Measurements from ENCODE around the gene HHIPL1.

The HHIPL1 gene

DNA sequence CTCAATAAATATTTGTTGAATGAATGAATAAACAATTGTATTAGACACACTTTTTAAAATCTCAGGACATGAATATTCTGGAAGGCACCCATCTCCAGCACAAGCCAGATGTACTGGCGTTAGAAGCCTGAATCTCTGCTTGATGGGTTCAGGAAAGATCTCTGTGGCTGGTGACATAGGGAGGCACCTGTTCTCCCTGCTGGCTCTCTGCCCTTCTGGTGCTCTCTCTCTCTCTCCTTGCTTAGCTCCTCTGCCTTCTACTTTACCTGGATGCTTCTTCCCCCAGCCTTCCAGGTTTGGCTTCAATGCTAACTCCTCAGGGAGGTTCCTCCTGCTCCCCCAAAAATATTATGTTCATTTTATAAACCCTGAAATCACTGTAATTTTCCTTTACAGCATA is 40.7 kb downstream of the HHIPL1 start:
- Histone ChIP-seq H3K9me2 (replicated peaks; ENCODE audit: low read depth, low read length) (no peaks in the 10 kb centered on the region), H3K9me3 (ENCODE audit: insufficient read depth, low read depth, low read length) (no peaks in the 10 kb centered on the region), H2AFZ (ENCODE audit: low read length) (no peak overlapping the region), H3K4me2 (ENCODE audit: low read depth, low read length, poor library complexity, severe bottlenecking) (no peak overlapping the region), H3K36me3 (ENCODE audit: insufficient read depth, low read length) (no peaks in the 10 kb centered on the region), H3K4me3 (ENCODE audit: low read length, poor library complexity, severe bottlenecking) (no peak overlapping the region), H3F3A (ENCODE audit: low read depth) (no peaks in the 10 kb centered on the region), H3K79me2 (ENCODE audit: insufficient read depth, low read length) (no peaks in the 10 kb centered on the region), H4K20me1 (ENCODE audit: insufficient read depth, low read length, poor library complexity, severe bottlenecking) (no peaks in the 10 kb centered on the region), H3K4me1 (ENCODE audit: insufficient read depth, low read length, poor library complexity, severe bottlenecking) (peaks cover 10% of the 10 kb centered on the region), H3K27me3 (ENCODE audit: insufficient read depth, low read length, poor library complexity, severe bottlenecking) (no peaks in the 10 kb centered on the region), H3K9ac (ENCODE audit: low read depth, low read length, poor library complexity, severe bottlenecking) (no peak overlapping the region)
- TF ChIP-seq, protein P1, sequence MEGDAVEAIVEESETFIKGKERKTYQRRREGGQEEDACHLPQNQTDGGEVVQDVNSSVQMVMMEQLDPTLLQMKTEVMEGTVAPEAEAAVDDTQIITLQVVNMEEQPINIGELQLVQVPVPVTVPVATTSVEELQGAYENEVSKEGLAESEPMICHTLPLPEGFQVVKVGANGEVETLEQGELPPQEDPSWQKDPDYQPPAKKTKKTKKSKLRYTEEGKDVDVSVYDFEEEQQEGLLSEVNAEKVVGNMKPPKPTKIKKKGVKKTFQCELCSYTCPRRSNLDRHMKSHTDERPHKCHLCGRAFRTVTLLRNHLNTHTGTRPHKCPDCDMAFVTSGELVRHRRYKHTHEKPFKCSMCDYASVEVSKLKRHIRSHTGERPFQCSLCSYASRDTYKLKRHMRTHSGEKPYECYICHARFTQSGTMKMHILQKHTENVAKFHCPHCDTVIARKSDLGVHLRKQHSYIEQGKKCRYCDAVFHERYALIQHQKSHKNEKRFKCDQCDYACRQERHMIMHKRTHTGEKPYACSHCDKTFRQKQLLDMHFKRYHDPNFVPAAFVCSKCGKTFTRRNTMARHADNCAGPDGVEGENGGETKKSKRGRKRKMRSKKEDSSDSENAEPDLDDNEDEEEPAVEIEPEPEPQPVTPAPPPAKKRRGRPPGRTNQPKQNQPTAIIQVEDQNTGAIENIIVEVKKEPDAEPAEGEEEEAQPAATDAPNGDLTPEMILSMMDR (conservative IDR thresholded peaks at IDR 0.05; ENCODE audit: low read length) = no peak
- no peak for TF ChIP-seq EZH2phosphoT487 (IDR thresholded peaks at IDR 0.05; ENCODE audit: borderline replicate concordance)

DNA sequence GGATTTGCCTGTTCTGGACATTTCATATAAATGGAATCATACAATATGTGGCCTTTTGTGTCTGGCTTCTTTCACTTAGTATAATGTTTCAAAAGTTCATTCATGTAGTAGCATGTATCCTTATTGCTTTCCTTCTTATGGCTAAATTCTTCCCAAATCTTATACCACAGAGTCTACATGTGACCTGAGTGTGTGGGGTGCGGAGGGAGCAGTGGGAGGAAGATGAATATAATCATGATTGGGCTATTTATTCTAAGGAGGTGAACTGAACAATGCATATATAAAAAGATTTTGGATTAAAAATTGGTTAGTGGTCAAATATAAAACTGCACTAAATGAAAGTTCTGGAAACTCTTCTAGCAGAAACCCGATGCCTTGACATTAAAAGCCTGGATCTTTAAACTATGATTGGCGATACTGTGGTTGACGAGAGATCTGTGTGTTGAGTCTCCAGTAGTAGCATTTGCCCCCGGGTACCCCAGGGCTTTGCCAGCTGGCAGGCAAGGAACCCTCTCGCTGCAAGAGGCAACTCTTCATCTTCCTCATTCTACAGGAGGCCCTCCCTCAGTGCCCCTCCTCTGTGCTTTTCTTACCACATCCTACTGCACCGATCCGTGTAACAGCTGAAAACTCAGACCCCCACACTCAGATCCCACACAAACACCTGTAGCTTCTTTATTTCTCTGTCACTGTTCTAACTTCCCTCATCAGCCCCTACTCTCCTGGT is 41.8 kb downstream of the HHIPL1 start:
- Histone ChIP-seq H3K4me2 (ENCODE audit: low read depth, low read length, poor library complexity, severe bottlenecking) (peak overlapping the region; percentile 42), H3K9me3 (ENCODE audit: insufficient read depth, low read depth, low read length) (no peaks in the 10 kb centered on the region), H3K4me1 (ENCODE audit: insufficient read depth, low read length, poor library complexity, severe bottlenecking) (peaks cover 10% of the 10 kb centered on the region), H3K9me2 (replicated peaks; ENCODE audit: low read depth, low read length) (no peaks in the 10 kb centered on the region), H2AFZ (ENCODE audit: low read length) (peak overlapping the region; percentile 37; the same call in 1 of the 2 replicates), H3F3A (ENCODE audit: low read depth) (no peaks in the 10 kb centered on the region), H3K36me3 (ENCODE audit: insufficient read depth, low read length) (no peaks in the 10 kb centered on the region), H3K4me3 (ENCODE audit: low read length, poor library complexity, severe bottlenecking) (no peak overlapping the region), H4K20me1 (ENCODE audit: insufficient read depth, low read length, poor library complexity, severe bottlenecking) (no peaks in the 10 kb centered on the region), H3K9ac (ENCODE audit: low read depth, low read length, poor library complexity, severe bottlenecking) (no peak overlapping the region), H3K27me3 (ENCODE audit: insufficient read depth, low read length, poor library complexity, severe bottlenecking) (no peaks in the 10 kb centered on the region), H3K79me2 (ENCODE audit: insufficient read depth, low read length) (no peaks in the 10 kb centered on the region)
- TF ChIP-seq, protein P1 (conservative IDR thresholded peaks at IDR 0.05; ENCODE audit: low read length) = no peak
- no peak for TF ChIP-seq EZH2phosphoT487 (IDR thresholded peaks at IDR 0.05; ENCODE audit: borderline replicate concordance)

DNA sequence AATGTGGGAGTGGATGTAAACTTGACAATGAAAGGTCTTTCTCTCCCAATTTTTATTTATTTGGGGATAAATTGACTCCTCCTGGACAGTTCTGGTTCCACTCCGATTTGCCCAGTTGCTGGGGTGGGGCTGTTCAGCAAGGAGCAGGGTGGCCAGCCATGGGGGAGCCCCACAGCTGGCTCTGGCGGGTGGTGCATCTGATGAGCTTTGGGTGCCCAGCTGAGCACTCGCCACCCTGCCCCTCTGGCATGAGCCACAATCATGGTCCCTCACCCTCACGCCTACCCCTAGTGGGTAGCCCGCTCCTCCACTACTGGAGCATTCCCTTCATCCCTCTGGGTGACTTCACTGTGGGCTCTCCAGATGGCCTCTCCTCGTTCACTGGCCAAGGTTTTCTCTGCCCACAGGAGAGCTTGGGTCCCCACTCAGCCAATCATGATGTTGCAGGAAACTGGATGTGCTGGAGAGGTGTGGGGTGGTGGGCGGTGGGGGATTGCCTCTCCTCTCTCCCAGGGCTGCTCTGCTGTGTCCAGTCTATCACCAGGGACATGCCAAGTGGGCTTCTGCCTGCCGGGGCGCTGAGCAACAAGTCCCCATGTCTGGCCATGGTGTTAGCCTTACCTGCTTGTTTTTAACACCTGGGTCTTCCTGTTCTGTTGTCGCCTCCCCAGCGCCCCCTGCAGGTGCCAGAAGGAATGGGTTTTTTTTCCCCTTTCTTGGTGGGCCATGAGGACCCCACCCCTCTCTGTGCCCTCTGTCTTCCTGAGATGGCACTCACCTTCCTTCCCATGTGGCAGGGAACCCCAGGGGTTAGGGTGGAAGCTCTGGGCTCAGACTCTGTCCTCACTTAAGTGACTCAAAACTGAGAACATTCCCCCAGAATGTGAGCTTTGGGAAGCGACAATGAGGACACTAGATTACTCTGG is 42.6 kb downstream of the HHIPL1 start:
- no peak for TF ChIP-seq EZH2phosphoT487 (IDR thresholded peaks at IDR 0.05; ENCODE audit: borderline replicate concordance)
- TF ChIP-seq, protein P1 (conservative IDR thresholded peaks at IDR 0.05; ENCODE audit: low read length) = peak; percentile 89
- no peaks in the 10 kb centered on the region for H4K20me1 ChIP-seq (ENCODE audit: insufficient read depth, low read length, poor library complexity, severe bottlenecking)
- no peaks in the 10 kb centered on the region for H3K9me3 ChIP-seq (ENCODE audit: insufficient read depth, low read depth, low read length)
- no peak overlapping the region for H3K9ac ChIP-seq (ENCODE audit: low read depth, low read length, poor library complexity, severe bottlenecking)
- no peaks in the 10 kb centered on the region for H3K79me2 ChIP-seq (ENCODE audit: insufficient read depth, low read length)
- H3K9me2 ChIP-seq (replicated peaks; ENCODE audit: low read depth, low read length) = no peaks in the 10 kb centered on the region
- no peaks in the 10 kb centered on the region for H3K27me3 ChIP-seq (ENCODE audit: insufficient read depth, low read length, poor library complexity, severe bottlenecking)
- peak overlapping the region; percentile 37; the same call in 1 of the 2 replicates for H2AFZ ChIP-seq (ENCODE audit: low read length)
- no peaks in the 10 kb centered on the region for H3F3A ChIP-seq (ENCODE audit: low read depth)
- H3K36me3 ChIP-seq (ENCODE audit: insufficient read depth, low read length) = no peaks in the 10 kb centered on the region
- H3K4me3 ChIP-seq (ENCODE audit: low read length, poor library complexity, severe bottlenecking) = no peak overlapping the region
- H3K4me2 ChIP-seq (ENCODE audit: low read depth, low read length, poor library complexity, severe bottlenecking) = peak overlapping the region; percentile 42
- H3K4me1 ChIP-seq (ENCODE audit: insufficient read depth, low read length, poor library complexity, severe bottlenecking) = peaks cover 10% of the 10 kb centered on the region

All from Loucy (cell line).